Measurements from ENCODE around the gene MXRA8. TPM values are rescaled to one million over a fixed set of nuclear protein-coding genes. Genes with fewer than 3 reads are reported as not detected.
A peak's percentile ranks its signal among the peaks of the same experiment; 100 is the strongest.
"Not testable (repeated sequence)": the region's sequence is repeated elsewhere in the genome, so short reads cannot be mapped to it uniquely, and the experiment has no call there.

Gene MXRA8, protein sequence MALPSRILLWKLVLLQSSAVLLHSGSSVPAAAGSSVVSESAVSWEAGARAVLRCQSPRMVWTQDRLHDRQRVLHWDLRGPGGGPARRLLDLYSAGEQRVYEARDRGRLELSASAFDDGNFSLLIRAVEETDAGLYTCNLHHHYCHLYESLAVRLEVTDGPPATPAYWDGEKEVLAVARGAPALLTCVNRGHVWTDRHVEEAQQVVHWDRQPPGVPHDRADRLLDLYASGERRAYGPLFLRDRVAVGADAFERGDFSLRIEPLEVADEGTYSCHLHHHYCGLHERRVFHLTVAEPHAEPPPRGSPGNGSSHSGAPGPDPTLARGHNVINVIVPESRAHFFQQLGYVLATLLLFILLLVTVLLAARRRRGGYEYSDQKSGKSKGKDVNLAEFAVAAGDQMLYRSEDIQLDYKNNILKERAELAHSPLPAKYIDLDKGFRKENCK
- under 1 TPM; 0.18 to 0.23 TPM for total RNA-seq

DNA sequence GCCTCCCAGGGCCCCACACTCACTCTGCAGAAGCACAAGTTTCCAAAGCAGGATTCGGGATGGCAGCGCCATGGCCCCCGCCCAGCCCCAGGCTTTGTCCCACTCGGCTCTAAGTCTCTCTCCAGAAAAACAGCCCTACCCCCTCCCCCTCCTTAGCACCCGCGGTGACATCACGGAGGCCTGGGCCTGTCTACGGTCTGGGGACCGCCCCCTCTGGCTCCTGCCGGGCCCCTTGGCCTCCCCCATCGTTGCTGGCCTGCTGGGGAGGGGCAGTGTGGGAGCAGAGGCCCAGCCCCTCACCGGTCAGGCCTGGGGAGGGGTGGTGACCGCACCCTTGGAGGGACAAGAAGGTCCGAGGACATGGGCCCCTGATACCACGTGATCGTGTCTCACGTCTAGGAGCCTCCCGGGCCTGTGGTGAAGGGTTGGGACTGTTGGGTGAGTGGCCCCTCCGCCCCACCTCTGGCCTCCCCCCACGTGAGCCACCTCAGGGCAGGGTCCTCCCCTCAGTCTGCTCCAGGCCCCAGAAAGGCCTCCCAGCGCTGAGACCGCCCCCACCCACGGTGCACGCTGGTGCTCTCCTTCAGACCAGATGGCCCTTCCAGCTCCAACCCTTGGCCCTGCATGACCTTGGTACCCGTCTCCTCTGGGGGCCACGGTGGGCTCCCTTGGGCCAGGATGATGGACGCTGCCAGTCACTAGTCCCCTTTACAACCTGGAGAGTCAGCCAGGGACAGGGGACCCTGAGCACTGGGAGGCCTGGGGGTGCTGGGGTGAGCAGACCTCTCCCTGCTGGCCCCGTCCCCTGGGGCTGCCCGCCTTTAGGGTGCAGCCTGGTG lies at the start of gene MXRA8:
TSS of gene MXRA8 (minus strand) at position 123 of the 839 bp plus-strand sequence. CDS start at position 72, 51 bp downstream.
- Mint-ChIP-seq H3K27me3 (peaks cover 24% of the 10 kb centered on the region), H3K4me3 (no peak within 1 kb of the TSS), H3K27ac (no peak within 1 kb of the TSS), H3K36me3 (ENCODE audit: low read depth) (no peaks in the 10 kb centered on the region), H3K9me3 (peaks cover 2% of the 10 kb centered on the region), H3K4me1 (peaks cover 15% of the 10 kb centered on the region)
- POLR2A ChIA-PET, result interaction anchor here (1.4 kb wide), 1 partner anchor 12 kb away, joined by 9 read pairs; no protein-coding TSS in a partner anchor
- CTCF ChIA-PET, result interaction anchor here (1.0 kb wide), 1 partner anchor 13 kb away, joined by 3 read pairs; no protein-coding TSS in a partner anchor
- DNase-seq, result no peak

DNA sequence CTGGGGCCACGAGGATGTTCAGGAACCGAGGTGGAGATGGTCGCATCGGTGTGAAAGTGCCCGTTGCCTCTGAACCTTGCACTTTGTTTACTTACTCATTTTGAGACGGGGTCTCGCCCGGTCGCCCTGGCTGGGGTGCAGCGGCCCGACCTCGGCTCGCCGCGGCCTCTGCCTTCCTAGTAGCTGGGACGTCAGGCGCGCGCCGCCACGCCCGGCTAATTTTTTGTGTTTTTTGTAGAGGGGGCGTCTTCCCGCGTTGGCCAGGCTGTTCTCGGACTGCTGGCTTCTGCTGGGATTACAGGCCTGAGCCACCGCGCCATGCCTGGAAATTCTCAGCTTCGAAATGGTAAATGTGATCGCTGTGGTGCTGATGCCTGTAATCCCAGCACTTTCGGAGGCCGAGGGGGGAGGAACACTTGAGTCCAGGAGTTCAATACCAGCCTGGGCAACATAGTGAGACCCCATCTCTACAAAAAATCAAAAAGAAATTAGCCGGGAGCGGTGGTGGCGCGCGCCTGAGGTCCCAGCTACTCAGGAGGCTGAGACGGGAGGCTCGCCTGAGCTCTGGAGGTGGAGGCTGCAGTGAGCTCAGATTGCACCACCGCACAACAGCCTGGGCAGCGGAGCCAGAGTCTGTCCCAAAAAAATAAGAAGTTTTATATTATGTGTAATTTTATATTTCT lies 49.4 kb upstream of the MXRA8 start:
- H3K4me1 Mint-ChIP-seq, result peaks cover 42% of the 10 kb centered on the region
- ChIA-PET CTCF (interaction anchor here (1.3 to 2.2 kb wide), 4 partner anchors 9 to 97 kb away, joined by 3 to 11 read pairs (median 6); partner anchors contain the start of gene CCNL2), POLR2A (interaction anchor here (0.8 to 3.8 kb wide), 11 partner anchors 9 to 320 kb away, joined by 3 to 41 read pairs (median 4); partner anchors contain the start of genes ANKRD65, ATAD3A, AURKAIP1 and CCNL2)
- no peaks in the 10 kb centered on the region for H3K9me3 Mint-ChIP-seq
- H3K27ac Mint-ChIP-seq, result peak overlapping the region; percentile 80
- peak; percentile 34 for DNase-seq
- peaks cover 35% of the 10 kb centered on the region for H3K36me3 Mint-ChIP-seq (ENCODE audit: low read depth)
- H3K27me3 Mint-ChIP-seq, result no peaks in the 10 kb centered on the region
- peak overlapping the region; percentile 91 for H3K4me3 Mint-ChIP-seq

DNA sequence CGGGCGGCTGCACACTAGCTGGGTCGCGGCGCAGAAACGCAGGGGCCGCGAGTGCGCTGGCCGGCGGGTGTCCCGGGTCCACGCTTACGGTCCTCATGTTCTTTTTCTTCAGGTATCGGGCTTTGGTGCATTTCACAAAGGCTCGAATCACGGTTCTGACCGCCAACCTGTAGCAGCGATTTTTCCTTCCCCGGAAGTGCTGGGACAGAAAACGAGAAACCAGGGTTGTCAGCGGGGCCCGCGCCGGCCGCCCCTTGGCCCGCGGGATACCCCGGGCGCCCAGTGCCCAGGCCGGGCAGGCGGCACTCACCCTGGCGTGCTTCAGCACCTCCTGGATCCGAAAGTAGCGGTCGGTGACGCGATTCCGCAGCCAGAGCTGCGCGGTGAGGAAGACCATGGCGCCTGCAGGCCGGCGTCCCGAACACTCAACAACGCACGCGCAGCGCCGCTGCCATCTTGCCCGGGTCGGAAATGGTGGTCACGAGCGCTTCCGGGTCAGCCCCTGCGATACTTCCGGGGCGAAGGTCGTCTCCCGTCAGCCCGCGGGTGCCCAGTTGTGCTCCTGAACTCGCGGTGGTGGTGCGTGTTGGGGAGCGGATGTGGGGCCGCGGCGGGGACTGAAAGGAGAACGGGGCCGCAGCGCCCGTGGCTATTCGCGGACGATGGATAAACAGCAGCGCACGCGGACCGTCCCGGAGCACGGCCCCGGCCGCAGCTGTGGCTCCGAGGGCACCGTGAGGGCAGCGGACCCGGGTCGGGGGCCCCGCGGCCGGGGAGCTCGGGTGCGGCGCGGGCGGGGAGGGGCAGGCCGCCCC lies 48.7 kb upstream of the MXRA8 start, which contains the start of gene MRPL20:
TSS of gene MRPL20 (minus strand) at position 473 of the 815 bp plus-strand sequence. CDS start at position 397, 76 bp downstream.
- peak within 1 kb of the TSS; percentile 91 for H3K4me3 Mint-ChIP-seq
- H3K36me3 Mint-ChIP-seq (ENCODE audit: low read depth), result peaks cover 41% of the 10 kb centered on the region
- peak within 1 kb of the TSS; percentile 91 for H3K27ac Mint-ChIP-seq
- peak; percentile 97 for DNase-seq
- CTCF ChIA-PET, result interaction anchor here (1.3 to 2.2 kb wide), 2 partner anchors 8 to 98 kb away, joined by 8 to 11 read pairs; partner anchors contain the start of gene CCNL2
- POLR2A ChIA-PET, result interaction anchor here (0.6 to 3.8 kb wide), 14 partner anchors 8 to 321 kb away, joined by 3 to 41 read pairs (median 4); partner anchors contain the start of genes ANKRD65, ATAD3A, AURKAIP1 and CCNL2
- no peaks in the 10 kb centered on the region for H3K9me3 Mint-ChIP-seq
- no peaks in the 10 kb centered on the region for H3K27me3 Mint-ChIP-seq
- H3K4me1 Mint-ChIP-seq, result peaks cover 46% of the 10 kb centered on the region

DNA sequence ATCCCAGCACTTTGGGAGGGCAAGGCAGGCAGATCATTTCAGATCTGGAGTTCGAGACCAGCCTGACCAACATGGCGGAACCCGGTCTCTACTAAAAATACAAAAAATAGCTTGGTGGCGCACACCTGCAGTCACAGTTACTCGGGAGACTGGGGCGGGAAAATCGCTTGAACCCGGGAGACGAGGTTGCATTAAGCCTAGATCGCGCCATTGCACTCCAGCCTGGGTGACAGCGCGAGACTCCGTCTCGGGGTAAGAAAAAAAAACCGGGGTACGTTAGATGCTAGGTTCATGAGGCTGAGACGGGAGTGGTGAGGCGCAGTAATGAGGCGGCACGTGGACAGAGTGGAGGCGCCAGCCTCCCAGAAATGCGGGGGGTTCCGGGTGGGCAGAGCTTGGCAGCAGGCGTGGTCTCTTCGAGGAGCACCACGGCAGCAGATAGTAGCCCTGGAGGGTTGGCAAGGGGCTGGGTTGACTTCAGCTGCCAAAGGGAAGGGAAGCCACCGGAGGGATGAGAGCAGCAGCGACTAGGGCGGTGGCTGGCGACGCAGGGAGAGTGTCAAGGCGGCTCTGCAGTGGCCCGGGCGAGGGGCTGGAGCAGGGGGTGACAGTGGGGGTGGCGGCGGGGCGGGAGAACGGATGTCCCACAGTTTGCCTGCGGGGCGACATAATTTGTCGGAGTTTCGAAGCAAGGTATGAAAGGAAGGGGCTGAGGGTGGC lies 47.9 kb upstream of the MXRA8 start:
- POLR2A ChIA-PET, result interaction anchor here (0.6 to 3.8 kb wide), 11 partner anchors 7 to 393 kb away, joined by 3 to 41 read pairs (median 4); partner anchors contain the start of genes ATAD3A, AURKAIP1, CCNL2 and CDK11A
- peak overlapping the region; percentile 91 for H3K4me3 Mint-ChIP-seq
- peaks cover 52% of the 10 kb centered on the region for H3K4me1 Mint-ChIP-seq
- no peak for DNase-seq
- H3K27ac Mint-ChIP-seq, result peak overlapping the region; percentile 91
- CTCF ChIA-PET, result interaction anchor here (0.7 to 2.2 kb wide), 3 partner anchors 7 to 31 kb away, joined by 3 to 11 read pairs (median 3); partner anchors contain the start of genes AURKAIP1 and CCNL2
- H3K27me3 Mint-ChIP-seq, result no peaks in the 10 kb centered on the region
- H3K36me3 Mint-ChIP-seq (ENCODE audit: low read depth), result peaks cover 48% of the 10 kb centered on the region
- H3K9me3 Mint-ChIP-seq, result no peaks in the 10 kb centered on the region

DNA sequence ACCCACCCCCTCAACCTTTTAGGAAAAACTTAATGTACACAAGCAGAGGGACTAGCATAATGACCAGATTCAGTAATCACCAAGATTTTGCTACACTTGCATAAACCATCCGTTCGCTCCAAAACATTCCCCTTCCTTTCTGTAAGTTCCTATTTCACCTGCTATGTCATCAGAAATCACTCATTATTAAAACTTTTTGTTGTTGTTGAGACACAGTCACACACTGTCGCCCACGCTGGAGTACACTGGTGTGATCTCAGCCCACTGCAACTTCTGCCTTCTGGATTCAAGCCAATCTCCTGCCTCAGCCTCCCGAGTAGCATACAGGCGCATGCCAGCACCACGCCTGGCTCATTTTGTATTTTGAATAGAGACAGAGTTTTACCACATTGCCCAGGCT lies 45.3 kb upstream of the MXRA8 start:
- Mint-ChIP-seq H3K36me3 (ENCODE audit: low read depth) (peaks cover 62% of the 10 kb centered on the region), H3K27ac (no peak overlapping the region), H3K27me3 (no peaks in the 10 kb centered on the region), H3K9me3 (no peaks in the 10 kb centered on the region), H3K4me3 (no peak overlapping the region), H3K4me1 (peaks cover 65% of the 10 kb centered on the region)
- POLR2A ChIA-PET, result interaction anchor here (0.6 kb wide), 1 partner anchor 162 kb away, joined by 3 read pairs; no protein-coding TSS in a partner anchor
- CTCF ChIA-PET, result no interaction called here
- no peak for DNase-seq

DNA sequence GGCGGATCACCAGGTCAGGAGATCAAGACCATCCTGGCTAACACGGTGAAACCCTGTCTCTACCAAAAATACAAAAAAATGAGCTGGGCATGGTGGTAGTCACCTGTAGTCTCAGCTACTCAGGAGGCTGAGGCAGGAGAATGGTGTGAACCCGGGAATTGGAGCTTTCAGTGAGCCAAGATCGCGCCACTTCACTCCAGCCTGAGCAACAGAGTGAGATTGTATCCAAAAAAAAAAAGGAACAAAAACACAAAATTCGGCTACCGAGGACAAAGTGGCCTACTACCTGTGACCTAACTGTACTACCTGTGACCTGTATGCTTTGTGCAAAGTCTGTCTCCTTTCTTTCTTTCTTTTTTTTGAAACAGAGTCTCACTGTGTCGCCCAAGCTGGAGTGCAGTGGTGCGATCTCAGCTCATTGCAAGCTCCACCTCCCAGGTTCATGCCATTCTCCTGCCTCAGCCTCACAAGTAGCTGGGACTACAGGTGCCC lies 44.6 kb upstream of the MXRA8 start:
- Mint-ChIP-seq H3K36me3 (ENCODE audit: low read depth) (peaks cover 67% of the 10 kb centered on the region), H3K4me1 (peaks cover 63% of the 10 kb centered on the region)
- CTCF ChIA-PET, result interaction anchor here (1.0 kb wide), 2 partner anchors 12 to 102 kb away, joined by 3 read pairs; no protein-coding TSS in a partner anchor
- H3K4me3 Mint-ChIP-seq, DNase-seq, H3K27me3 Mint-ChIP-seq, H3K9me3 Mint-ChIP-seq, H3K27ac Mint-ChIP-seq: not testable (repeated sequence)
- POLR2A ChIA-PET, result interaction anchor here (1.3 kb wide), 1 partner anchor 31 kb away, joined by 3 read pairs; no protein-coding TSS in a partner anchor

DNA sequence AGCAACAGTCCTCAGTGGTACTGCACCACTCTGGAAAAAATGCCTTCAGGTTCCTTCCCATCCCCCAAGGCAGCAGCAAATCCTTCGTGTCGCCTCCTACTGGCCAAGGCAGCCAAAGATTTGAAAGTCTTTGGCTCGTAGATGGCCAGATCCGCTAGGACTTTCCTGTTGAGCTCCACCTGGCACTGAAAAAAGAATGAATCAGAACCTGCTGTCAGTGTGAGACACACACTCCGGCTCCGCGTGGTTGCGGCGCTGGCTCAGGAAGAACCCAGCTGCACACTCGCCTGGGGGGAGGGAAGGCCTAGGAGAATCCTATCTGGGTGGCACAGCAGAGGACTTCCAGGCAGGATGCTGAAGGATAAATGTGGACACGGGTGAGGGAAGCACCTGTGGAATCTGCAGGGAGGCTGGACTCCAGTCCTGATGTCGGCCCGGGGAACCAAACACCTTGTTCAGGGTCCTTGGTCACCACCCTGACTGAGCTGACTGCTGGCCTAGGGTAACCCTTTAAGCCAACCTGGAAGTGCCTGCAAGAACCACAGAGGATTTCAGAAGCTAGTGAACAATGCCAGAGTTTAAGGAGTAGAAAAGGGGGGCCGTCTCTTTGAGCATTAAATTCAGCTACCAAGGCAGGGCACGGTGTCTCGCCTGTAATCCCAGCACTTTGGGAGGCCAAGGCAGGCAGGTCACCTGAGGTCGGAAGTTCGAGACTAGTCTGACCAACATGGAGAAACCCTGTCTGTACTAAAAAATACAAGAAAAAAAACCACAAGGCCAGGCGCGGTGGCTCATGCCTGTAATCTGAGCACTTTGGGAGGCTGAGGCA lies 43.9 kb upstream of the MXRA8 start:
- no peaks in the 10 kb centered on the region for H3K27me3 Mint-ChIP-seq
- POLR2A ChIA-PET, result interaction anchor here (1.1 to 1.5 kb wide), 3 partner anchors 24 to 30 kb away, joined by 3 to 7 read pairs (median 4); partner anchors contain the start of gene AURKAIP1
- peak overlapping the region; percentile 52 for H3K27ac Mint-ChIP-seq
- DNase-seq, result peak; percentile 38
- H3K4me3 Mint-ChIP-seq, result peak overlapping the region; percentile 44
- no peaks in the 10 kb centered on the region for H3K9me3 Mint-ChIP-seq
- H3K36me3 Mint-ChIP-seq (ENCODE audit: low read depth), result peaks cover 74% of the 10 kb centered on the region
- peaks cover 66% of the 10 kb centered on the region for H3K4me1 Mint-ChIP-seq
- CTCF ChIA-PET, result interaction anchor here (1.0 to 1.9 kb wide), 3 partner anchors 11 to 102 kb away, joined by 3 to 4 read pairs (median 3); no protein-coding TSS in a partner anchor

DNA sequence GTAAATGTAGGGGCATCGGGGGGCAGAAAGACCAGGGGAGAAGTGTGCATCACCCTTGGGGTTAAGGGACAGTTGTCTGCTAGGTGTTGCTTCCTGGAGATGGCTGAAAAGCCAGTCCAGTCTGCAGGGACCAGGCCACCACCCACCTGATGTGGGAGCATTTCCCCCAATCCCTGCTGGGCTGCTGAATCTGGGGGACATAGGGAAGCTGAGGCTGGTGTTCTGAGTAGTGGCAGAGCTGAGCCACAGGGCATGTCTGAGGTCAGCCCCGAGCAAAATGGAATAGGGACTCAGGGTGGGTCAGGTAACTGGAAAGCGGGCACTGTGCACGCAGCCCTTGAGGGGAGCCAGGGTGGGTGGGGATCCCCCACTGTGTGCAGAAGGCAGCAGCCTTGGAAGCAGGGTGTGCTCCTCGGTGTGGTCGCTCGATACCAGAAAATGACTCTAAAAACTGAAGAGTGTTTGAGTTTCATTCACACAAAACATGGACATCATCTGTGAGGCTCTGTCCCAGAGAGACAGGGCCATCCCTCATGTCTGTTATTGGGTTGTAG lies 43.2 kb upstream of the MXRA8 start:
- Mint-ChIP-seq H3K4me3 (peak overlapping the region; percentile 44), H3K9me3 (no peaks in the 10 kb centered on the region), H3K27me3 (no peaks in the 10 kb centered on the region), H3K27ac (peak overlapping the region; percentile 16), H3K36me3 (ENCODE audit: low read depth) (peaks cover 73% of the 10 kb centered on the region), H3K4me1 (peaks cover 66% of the 10 kb centered on the region)
- POLR2A ChIA-PET, result interaction anchor here (1.0 to 1.5 kb wide), 3 partner anchors 23 to 76 kb away, joined by 3 to 7 read pairs (median 4); partner anchors contain the start of gene AURKAIP1
- CTCF ChIA-PET, result interaction anchor here (1.9 kb wide), 1 partner anchor 40 kb away, joined by 4 read pairs; no protein-coding TSS in a partner anchor
- DNase-seq, result no peak

DNA sequence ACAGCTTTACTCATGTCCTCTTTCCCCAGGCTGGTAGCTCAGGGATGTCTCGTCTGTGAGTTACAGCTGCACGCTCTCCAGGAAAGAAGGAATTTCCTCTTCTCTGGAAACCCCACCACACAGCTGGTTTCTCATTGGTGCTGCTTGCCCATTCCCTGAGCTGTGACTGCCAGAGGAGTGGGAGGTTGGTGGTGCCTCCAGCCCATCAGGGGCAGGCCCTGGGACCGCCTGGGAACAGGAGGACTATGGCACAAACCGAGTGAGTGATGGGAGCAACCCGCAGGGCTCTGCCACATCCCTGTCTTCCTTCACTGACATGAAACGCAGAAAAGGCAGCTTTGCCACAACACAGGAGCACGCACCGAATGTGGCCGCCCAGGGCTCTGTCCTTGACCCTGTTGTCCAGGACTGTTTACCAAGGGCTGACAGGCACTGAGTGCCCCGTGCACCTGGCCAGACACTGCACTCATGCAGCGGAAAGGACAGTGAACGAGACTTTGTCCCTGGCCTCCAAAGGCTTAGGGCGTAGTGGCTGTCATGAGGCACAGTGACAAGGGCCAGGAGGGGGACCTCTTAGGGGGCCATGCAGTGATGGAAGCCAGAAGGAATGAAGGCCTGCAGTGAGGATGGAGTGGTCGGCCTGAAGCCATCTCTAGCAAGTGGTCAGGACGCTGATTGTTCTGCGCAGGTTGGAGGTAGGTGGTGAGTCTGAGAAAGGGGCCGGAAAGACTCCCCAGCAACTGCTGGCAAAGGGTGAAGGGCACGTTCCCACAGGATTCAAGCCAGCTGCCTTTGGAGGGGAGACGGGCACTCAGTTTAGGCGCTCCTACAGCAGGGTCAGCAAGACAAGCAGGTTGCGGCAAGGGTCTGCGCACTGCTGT lies 42.5 kb upstream of the MXRA8 start:
- DNase-seq, result no peak
- Mint-ChIP-seq H3K27ac (peak overlapping the region; percentile 81), H3K27me3 (no peaks in the 10 kb centered on the region), H3K36me3 (ENCODE audit: low read depth) (peaks cover 66% of the 10 kb centered on the region), H3K4me3 (peak overlapping the region; percentile 85), H3K9me3 (no peaks in the 10 kb centered on the region), H3K4me1 (peaks cover 59% of the 10 kb centered on the region)
- ChIA-PET POLR2A (interaction anchor here (0.7 to 4.2 kb wide), 10 partner anchors 7 to 379 kb away, joined by 3 to 51 read pairs (median 4); partner anchors contain the start of genes AURKAIP1 and MRPL20), CTCF (interaction anchor here (0.6 to 1.9 kb wide), 4 partner anchors 28 to 146 kb away, joined by 3 to 5 read pairs (median 4); no protein-coding TSS in a partner anchor)

Measured in activated CD4-positive, alpha-beta memory T cell treated with anti-CD3 and anti-CD28 coated beads, Interleukin-2, amount 10 ng/mL, durations not matched to agents 7 days and 5 days (primary cell).